Progenitor cell of endocrine pancreas (in vitro differentiated cells): ENCODE measurements around the gene RBM6. TPM values are rescaled to one million over a fixed set of nuclear protein-coding genes. Genes with fewer than 3 reads are reported as not detected.
"Not testable (repeated sequence)": the region's sequence is repeated elsewhere in the genome, so short reads cannot be mapped to it uniquely, and the experiment has no call there.

Source experiments
- DNase-seq: peaks from one replicate; pipeline ENCODE4 v3.0.0; 2021; ENCODE audit warnings: low spot score; ENCODE audit not compliant: unreplicated experiment
- H3K27ac Mint-ChIP-seq: 2 replicates; pipeline ENCODE4 v1.8.0; 2021; ENCODE audit warnings: mild to moderate bottlenecking, moderate library complexity, mixed read lengths
- H3K27me3 Mint-ChIP-seq: 2 replicates; pipeline ENCODE4 v1.8.0; 2021; ENCODE audit warnings: mixed read lengths
- H3K36me3 Mint-ChIP-seq: 2 replicates; pipeline ENCODE4 v1.8.0; 2022; ENCODE audit warnings: mixed read lengths; ENCODE audit not compliant: insufficient read depth
- H3K4me1 Mint-ChIP-seq: 2 replicates; pipeline ENCODE4 v1.8.0; 2021; ENCODE audit warnings: low read depth, mixed read lengths
- H3K4me3 Mint-ChIP-seq: 2 replicates; pipeline ENCODE4 v1.8.0; 2021; ENCODE audit warnings: low read depth, mild to moderate bottlenecking, moderate library complexity, mixed read lengths
- H3K9me3 Mint-ChIP-seq: 2 replicates; pipeline ENCODE4 v1.8.0; 2021; ENCODE audit warnings: low read depth, mixed read lengths
- CTCF ChIP-seq: fragments of 200-600 bp; sonication (generic); IDR thresholded peaks from one replicate; pipeline ENCODE4 v1.5.0; 2021; ENCODE audit warnings: antibody characterized with exemption, mild to moderate bottlenecking; ENCODE audit not compliant: unreplicated experiment
- total RNA-seq: library from RNA; stranded (reverse); gene quantifications from 2 replicates; pipeline ENCODE4 v1.2.1, GENCODE V29; 2021

The RBM6 gene
- total RNA-seq, 1 donor from 2014 or later, result 144 TPM

- Mint-ChIP-seq H3K9me3 (no peaks in the 10 kb centered on the region), H3K36me3 (no peaks in the 10 kb centered on the region), H3K4me1 (peaks cover 15% of the 10 kb centered on the region), H3K4me3 (peak within 1 kb of the TSS; percentile 86), H3K27me3 (no peaks in the 10 kb centered on the region), H3K27ac (peak within 1 kb of the TSS; percentile 95)
- TF ChIP-seq CTCF, result peak; percentile 55
- DNase-seq, result peak; percentile 89
Measured at GRCh38 chr3:49929291-49930167, 10.4 kb upstream of the RBM6 start, which contains the start of gene MON1A. TSS of gene MON1A (minus strand) at chr3:49929811. CDS start at chr3:49913346, 16,465 bp downstream.

- no peak for TF ChIP-seq CTCF
- no peaks in the 10 kb centered on the region for H3K27me3 Mint-ChIP-seq
- no peaks in the 10 kb centered on the region for H3K9me3 Mint-ChIP-seq
- H3K36me3 Mint-ChIP-seq, result no peaks in the 10 kb centered on the region
- peak overlapping the region; percentile 95 for H3K27ac Mint-ChIP-seq
- DNase-seq, result no peak
- H3K4me1 Mint-ChIP-seq, result peaks cover 15% of the 10 kb centered on the region
- H3K4me3 Mint-ChIP-seq, result peak overlapping the region; percentile 86
Measured at GRCh38 chr3:49930168-49930690, 9.7 kb upstream of the RBM6 start.

DNA sequence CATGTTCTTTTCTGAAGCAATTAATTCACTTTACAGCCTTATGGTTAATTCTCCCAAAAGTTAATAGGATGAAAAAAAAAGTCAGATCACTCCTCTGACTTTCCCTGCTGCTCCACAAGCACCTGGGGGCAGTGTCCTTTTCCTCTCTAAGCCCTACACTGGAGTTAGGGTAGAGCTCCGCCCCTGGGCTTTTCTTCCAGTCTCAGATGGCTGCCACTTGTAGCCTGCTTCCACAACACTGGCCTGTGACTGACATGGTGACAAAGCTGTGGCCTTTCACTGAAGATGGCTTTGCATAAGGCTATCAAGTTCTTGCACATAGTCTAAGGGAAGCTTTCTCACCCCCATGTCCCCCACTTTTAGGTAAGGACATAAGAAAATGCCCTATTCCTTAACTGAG, 9.0 kb upstream of the RBM6 start:
- peak overlapping the region; percentile 56 for H3K4me3 Mint-ChIP-seq
- H3K9me3 Mint-ChIP-seq, result no peaks in the 10 kb centered on the region
- DNase-seq, result no peak
- H3K4me1 Mint-ChIP-seq, result peaks cover 15% of the 10 kb centered on the region
- peak; percentile 20 for TF ChIP-seq CTCF
- no peaks in the 10 kb centered on the region for H3K36me3 Mint-ChIP-seq
- H3K27me3 Mint-ChIP-seq, result no peaks in the 10 kb centered on the region
- no peak overlapping the region for H3K27ac Mint-ChIP-seq

DNA sequence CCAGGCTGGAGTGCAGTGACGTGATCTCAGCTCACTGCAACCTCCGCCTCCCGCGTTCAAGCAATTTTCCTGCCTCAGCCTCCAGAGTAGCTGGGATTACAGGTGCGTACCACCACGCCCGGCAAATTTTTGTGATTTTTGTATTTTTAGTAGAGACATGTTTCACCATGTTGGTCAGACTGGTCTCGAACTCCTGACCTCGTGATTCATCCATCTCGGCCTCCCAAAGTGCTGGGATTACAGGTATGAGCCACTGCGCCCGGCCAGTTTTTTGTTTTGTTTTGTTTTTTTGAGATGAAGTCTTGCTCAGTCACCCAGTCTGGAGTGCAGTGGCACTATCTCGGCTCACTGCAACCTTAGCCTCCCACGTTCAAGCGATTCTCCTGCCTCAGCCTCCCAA, 7.7 kb upstream of the RBM6 start:
- not testable (repeated sequence) for H3K36me3 Mint-ChIP-seq, H3K27me3 Mint-ChIP-seq, H3K9me3 Mint-ChIP-seq, H3K4me3 Mint-ChIP-seq, H3K27ac Mint-ChIP-seq, DNase-seq
- H3K4me1 Mint-ChIP-seq, result peaks cover 15% of the 10 kb centered on the region

- Mint-ChIP-seq H3K27ac (no peak overlapping the region), H3K36me3 (no peaks in the 10 kb centered on the region), H3K4me1 (peaks cover 8% of the 10 kb centered on the region), H3K9me3 (no peaks in the 10 kb centered on the region), H3K4me3 (no peak overlapping the region), H3K27me3 (no peaks in the 10 kb centered on the region)
- DNase-seq, result no peak
- TF ChIP-seq CTCF, result no peak
Measured at GRCh38 chr3:49937090-49937489, 2.9 kb upstream of the RBM6 start.
